Endothelial cell of umbilical vein (primary cell): Measurements from ENCODE around the gene ALDH1A3. TPM values are rescaled to one million over a fixed set of nuclear protein-coding genes. Genes with fewer than 3 reads are reported as not detected.

Source experiments
- BruUV-seq: library from RNA; stranded (reverse); fragments of 400-500 nt; replicated peaks from 2 replicates; lab custom pipeline; 2021; lab: Mats Ljungman, UMichigan
- CTCF ChIA-PET: fragments of 300-600, 350-600 bp; sonication (Branson Sonifier 250); formaldehyde crosslinking; loops from one replicate; lab custom pipeline; 2021; ENCODE audit warnings: antibody characterized with exemption, inconsistent platforms; lab: Charles Lee
- POLR2A ChIA-PET: fragments of 300-600, 350-600 bp; sonication (Branson Sonifier 250); formaldehyde crosslinking; loops from one replicate; lab custom pipeline; 2021; ENCODE audit warnings: antibody characterized with exemption, inconsistent platforms; lab: Charles Lee
- DNase-seq: peaks from one replicate; pipeline ENCODE4 v3.0.0-alpha.2; 2011; ENCODE audit warnings: low read depth, low spot score
- FAIRE-seq: peaks from 2 replicates; lab custom pipeline; 2011; peaks lifted over from hg19 to GRCh38; lab: Jason Lieb, UNC
- H2AFZ ChIP-seq: 2 replicates; pipeline ENCODE4 v1.6.0; 2012; ENCODE audit warnings: low read depth, low read length, control low read depth, inconsistent platforms
- H3K27ac ChIP-seq: 2 replicates; pipeline ENCODE4 v1.5.1; 2011; ENCODE audit warnings: low read depth, mild to moderate bottlenecking, control low read depth, low read length, moderate library complexity; ENCODE audit not compliant: insufficient read depth
- H3K27me3 ChIP-seq, 2 experiments: 2 replicates each; pipeline versions ENCODE4 v1.6.0 to v1.6.1; 2011; ENCODE audit warnings: low read length in 2 of 2, mixed read lengths in 1 of 2; ENCODE audit not compliant: control insufficient read depth in 2 of 2, insufficient read depth in 2 of 2
- H3K36me3 ChIP-seq, 2 experiments: 2 replicates in 1 of 2; 3 replicates in 1 of 2; pipeline ENCODE4 v1.5.1; 2011; ENCODE audit warnings: low read length in 2 of 2, mild to moderate bottlenecking in 1 of 2, moderate library complexity in 1 of 2; ENCODE audit not compliant: control insufficient read depth in 2 of 2, insufficient read depth in 2 of 2; ENCODE audit errors: extremely low read depth in 1 of 2
- H3K4me1 ChIP-seq: 3 replicates; pipeline ENCODE4 v1.5.1; 2011; ENCODE audit warnings: mild to moderate bottlenecking, low read length; ENCODE audit not compliant: control insufficient read depth, insufficient read depth; ENCODE audit errors: extremely low read depth
- H3K4me2 ChIP-seq: 2 replicates; pipeline ENCODE4 v1.6.1; 2011; ENCODE audit warnings: low read length, control low read depth, mixed read lengths; ENCODE audit not compliant: insufficient read depth
- H3K4me3 ChIP-seq, 3 experiments: fragments of 200-600 bp in 1 of 3; sonication (generic), shearing (Covaris generic) in 1 of 3; replicated peaks in 1 of 3; 2 replicates each; pipeline ENCODE4 v1.5.1; 2011 to 2016; ENCODE audit warnings: control low read depth in 3 of 3, low read length in 3 of 3, mild to moderate bottlenecking in 2 of 3, inconsistent platforms in 1 of 3, low read depth in 1 of 3, moderate library complexity in 1 of 3; ENCODE audit not compliant: insufficient read depth in 1 of 3
- H3K79me2 ChIP-seq: 2 replicates; pipeline ENCODE4 v1.6.0; 2012; ENCODE audit warnings: low read length, inconsistent platforms; ENCODE audit not compliant: control insufficient read depth, insufficient read depth
- H3K9ac ChIP-seq: replicated peaks from 2 replicates; pipeline ENCODE3; 2011; ENCODE audit warnings: low read length, control low read depth; ENCODE audit not compliant: insufficient read depth; ENCODE audit errors: extremely low read depth
- H3K9me1 ChIP-seq: replicated peaks from 3 replicates; pipeline ENCODE4 v1.6.0; 2011; ENCODE audit warnings: mild to moderate bottlenecking, low read length; ENCODE audit not compliant: control insufficient read depth, insufficient read depth; ENCODE audit errors: extremely low read depth
- H3K9me3 ChIP-seq: replicated peaks from 2 replicates; pipeline ENCODE4 v1.5.1; 2012; ENCODE audit warnings: low read length, inconsistent platforms; ENCODE audit not compliant: control insufficient read depth, insufficient read depth
- H4K20me1 ChIP-seq: replicated peaks from 2 replicates; pipeline ENCODE3; 2011; ENCODE audit warnings: mild to moderate bottlenecking, low read length; ENCODE audit not compliant: control insufficient read depth, insufficient read depth; ENCODE audit errors: extremely low read depth
- FOS ChIP-seq: IDR thresholded peaks from 2 replicates; pipeline ENCODE4 v1.6.1; 2011; ENCODE audit warnings: mild to moderate bottlenecking, low read length, moderate library complexity, borderline replicate concordance; ENCODE audit not compliant: insufficient read depth
- GATA2 ChIP-seq: IDR thresholded peaks from 2 replicates; pipeline ENCODE4 v1.7.0; 2011; ENCODE audit warnings: low read depth, mild to moderate bottlenecking, moderate library complexity, mixed read lengths, low read length; ENCODE audit not compliant: insufficient read length, insufficient read depth
- JUN ChIP-seq: IDR thresholded peaks from 2 replicates; pipeline ENCODE4 v1.6.1; 2011; ENCODE audit warnings: borderline replicate concordance, low read depth; ENCODE audit not compliant: insufficient read length, insufficient read depth
- MAX ChIP-seq: IDR thresholded peaks from 2 replicates; pipeline ENCODE4 v1.6.1; 2011; ENCODE audit not compliant: insufficient read depth, insufficient read length
- dilution Hi-C: fragments of 300-500 bp; cut with MboI; formaldehyde crosslinking; loops from one replicate; pipeline ENCODE4 v1.15.0; 2019; ENCODE audit warnings: low sequenced_read_pairs; ENCODE audit not compliant: extremely low pct_ligation_motif_present
- intact Hi-C: fragments of 100-400 bp; cut with micrococcal nuclease; formaldehyde crosslinking; loops from one replicate; pipeline ENCODE4 v1.10.0; 2022
- polyA plus RNA-seq, 4 experiments: library from polyadenylated mRNA; depleted of rRNA in 3 of 4; stranded (reverse) in 3 of 4; unstranded in 1 of 4; fragments of >200 nt; gene quantifications; 2 replicates each; pipeline versions ENCODE4 v1.2.1 to v1.2.3, GENCODE V29; 2011 to 2012; ENCODE audit warnings: missing spikeins in 1 of 4
- total RNA-seq: library from RNA; stranded (reverse); gene quantifications from 2 replicates; pipeline ENCODE4 v1.2.3, GENCODE V29; 2021

ALDH1A3 gene
- total and polyA plus RNA-seq, 2 donors (not counting 3 experiments of a cell fraction or from before 2014, with no cell fraction given): 2.8 to 5.8 TPM

- no peak overlapping the region for H3K9ac ChIP-seq
- CTCF ChIA-PET: no interaction called here
- FAIRE-seq: no peak
- POLR2A ChIA-PET: no interaction called here
- no peak overlapping the region for H3K4me3 ChIP-seq
- H3K9me1 ChIP-seq: no peaks in the 10 kb centered on the region
- no peak for DNase-seq
- no peaks in the 10 kb centered on the region for H3K79me2 ChIP-seq
- BruUV-seq: no TSS peak
- no peaks in the 10 kb centered on the region for H3K4me1 ChIP-seq
- TF ChIP-seq JUN: no peak
- H3K9me3 ChIP-seq: no peaks in the 10 kb centered on the region
- H3K27me3 ChIP-seq: no peaks in the 10 kb centered on the region
- H2AFZ ChIP-seq: no peak overlapping the region
- dilution Hi-C loops (no loop called here), intact Hi-C loops (no loop called here)
- no peak overlapping the region for H3K4me2 ChIP-seq
- H4K20me1 ChIP-seq: no peaks in the 10 kb centered on the region
- no peak overlapping the region for H3K27ac ChIP-seq
- H3K36me3 ChIP-seq: no peaks in the 10 kb centered on the region
Measured at GRCh38 chr15:100841426-100841825, 38.2 kb upstream of the ALDH1A3 start.

- Histone ChIP-seq H3K4me2 (no peak overlapping the region), H3K9me1 (no peaks in the 10 kb centered on the region), H3K9ac (no peak overlapping the region), H4K20me1 (no peaks in the 10 kb centered on the region), H3K4me1 (no peaks in the 10 kb centered on the region), H3K79me2 (no peaks in the 10 kb centered on the region), H3K9me3 (no peaks in the 10 kb centered on the region), H3K4me3 (no peak overlapping the region), H3K27ac (no peak overlapping the region), H3K27me3 (no peaks in the 10 kb centered on the region), H3K36me3 (no peaks in the 10 kb centered on the region), H2AFZ (no peak overlapping the region)
- ChIA-PET POLR2A (no interaction called here), CTCF (interaction anchor here (1.7 to 2.3 kb wide), 2 partner anchors 30 to 171 kb away, joined by 3 to 7 read pairs; no protein-coding TSS in a partner anchor)
- dilution Hi-C loops: no loop called here
- TF ChIP-seq FOS: no peak
- no peak for TF ChIP-seq MAX
- TF ChIP-seq GATA2: no peak
- FAIRE-seq (no peak), DNase-seq (no peak)
- intact Hi-C loops: no loop called here
- BruUV-seq: no TSS peak
Measured at GRCh38 chr15:100842756-100843730, 36.6 kb upstream of the ALDH1A3 start.
